ENCODE measurements around the gene PDLIM5. TPM values are rescaled to one million over a fixed set of nuclear protein-coding genes. Genes with fewer than 3 reads are reported as not detected.

Gene PDLIM5
- total RNA-seq, 2 experiments from 2014 or later = 6.3 to 12.6 TPM

Other genes with a start within 250 kb of the PDLIM5 start
- 29.9 and 33.9 TPM in 2 replicates for gene SMARCAD1, start 244.1 kb upstream of the PDLIM5 start, total RNA-seq (2014; rRNA removed; shearing (Covaris generic))
- 43.9 and 47.5 TPM in 2 replicates for gene SMARCAD1, start 244.1 kb upstream of the PDLIM5 start, total RNA-seq (2022)
- 1.5 TPM in 1 of 2 replicates, not detected in the other for gene HPGDS, start 109.1 kb upstream of the PDLIM5 start, total RNA-seq (2014; rRNA removed; shearing (Covaris generic))
- not detected in 2 replicates for gene HPGDS, start 109.1 kb upstream of the PDLIM5 start, total RNA-seq (2022)